BJ (cell line): ENCODE data around the gene TMEM175. TPM values are rescaled to one million over a fixed set of nuclear protein-coding genes. Genes with fewer than 3 reads are reported as not detected.

Experiments
- CTCF ChIA-PET: fragments of 350-600 bp; formaldehyde crosslinking; extraction: SDS; loops from one replicate; lab custom pipeline; 2021; ENCODE audit warnings: antibody characterized with exemption, inconsistent platforms; lab: Yijun Ruan, JAX
- POLR2A ChIA-PET: fragments of 300-600 bp; sonication (Branson Sonifier 250); formaldehyde crosslinking; extraction: SDS; loops from one replicate; lab custom pipeline; 2021; ENCODE audit warnings: antibody characterized with exemption; lab: Charles Lee
- DNase-seq: peaks from one replicate; pipeline ENCODE4 v3.0.0-alpha.2; 2011; ENCODE audit warnings: low read depth
- H3K27me3 ChIP-seq: 2 replicates; pipeline ENCODE4 v1.6.0; 2011; ENCODE audit warnings: low read length; ENCODE audit not compliant: control insufficient read depth, insufficient read depth
- H3K36me3 ChIP-seq: 2 replicates; pipeline ENCODE4 v1.5.1; 2011; ENCODE audit warnings: low read length; ENCODE audit not compliant: control insufficient read depth, insufficient read depth
- H3K4me3 ChIP-seq: 2 replicates; pipeline ENCODE4 v1.5.1; 2011; ENCODE audit warnings: low read depth, mild to moderate bottlenecking, control low read depth, low read length
- CTCF ChIP-seq: IDR thresholded peaks from 2 replicates; pipeline ENCODE4 v1.5.1; 2011; ENCODE audit warnings: low read depth, mild to moderate bottlenecking, control low read depth, inconsistent platforms, low read length, moderate library complexity; ENCODE audit not compliant: insufficient read depth
- polyA plus RNA-seq: library from polyadenylated mRNA; depleted of rRNA; stranded (reverse); fragments of >200 nt; gene quantifications from 2 replicates; pipeline ENCODE4 v1.2.3, GENCODE V29; 2011

TMEM175 gene
- polyA plus RNA-seq, 1 experiment: 77.8 TPM

- ChIA-PET POLR2A (no interaction called here), CTCF (no interaction called here)
- no peak for TF ChIP-seq CTCF
- Histone ChIP-seq H3K36me3 (peaks cover 46% of the 10 kb centered on the region), H3K4me3 (no peak overlapping the region), H3K27me3 (no peaks in the 10 kb centered on the region)
- no peak for DNase-seq
These were observed 30.3 kb downstream of the TMEM175 start for GRCh38 chr4:962231-963208.

GRCh38 chr4:963276-964225 lies 31.3 kb downstream of the TMEM175 start:
- no peak for TF ChIP-seq CTCF
- no peak for DNase-seq
- Histone ChIP-seq H3K27me3 (no peaks in the 10 kb centered on the region), H3K36me3 (peaks cover 41% of the 10 kb centered on the region), H3K4me3 (no peak overlapping the region)
- CTCF ChIA-PET: no interaction called here
- POLR2A ChIA-PET: no interaction called here

GRCh38 chr4:964346-965025 lies 32.2 kb downstream of the TMEM175 start:
- CTCF ChIA-PET: interaction anchor here (0.6 kb wide), 1 partner anchor 15 kb away, joined by 3 read pairs; no protein-coding TSS in a partner anchor
- POLR2A ChIA-PET: no interaction called here
- H3K36me3 ChIP-seq: peaks cover 40% of the 10 kb centered on the region

GRCh38 chr4:965048-965765 lies 32.9 kb downstream of the TMEM175 start:
- no peaks in the 10 kb centered on the region for H3K27me3 ChIP-seq
- no peak overlapping the region for H3K4me3 ChIP-seq
- no peak for DNase-seq
- TF ChIP-seq CTCF: no peak
- CTCF ChIA-PET: no interaction called here
- H3K36me3 ChIP-seq: peaks cover 40% of the 10 kb centered on the region
- POLR2A ChIA-PET: no interaction called here

More at GRCh38 chr4:964346-965025, 32.2 kb downstream of the TMEM175 start:
- TF ChIP-seq CTCF: no peak
- DNase-seq: no peak
- no peaks in the 10 kb centered on the region for H3K27me3 ChIP-seq
- no peak overlapping the region for H3K4me3 ChIP-seq
